ENCODE measurements around the gene ZNF407.

GRCh38 chr18:75076286-75076685, 478.6 kb downstream of the ZNF407 start:
- TF ChIP-seq CTCF (IDR thresholded peaks at IDR 0.05; ENCODE audit: borderline replicate concordance, extremely low read depth, low read length, poor library complexity, severe bottlenecking) (no peak), EZH2 (IDR thresholded peaks at IDR 0.05; ENCODE audit: borderline replicate concordance, low read depth, low read length, severe bottlenecking) (no peak)

All from DND-41 (cell line).